Colon (tissue), 2 donors: ENCODE measurements around the gene ALG12.

ENCODE experiments used
- FAIRE-seq: peaks from 2 replicates; lab custom pipeline; 2012; peaks lifted over from hg19 to GRCh38; lab: Jason Lieb, UNC
- donor health status: control.
- donor health status: control.

The ALG12 gene

DNA sequence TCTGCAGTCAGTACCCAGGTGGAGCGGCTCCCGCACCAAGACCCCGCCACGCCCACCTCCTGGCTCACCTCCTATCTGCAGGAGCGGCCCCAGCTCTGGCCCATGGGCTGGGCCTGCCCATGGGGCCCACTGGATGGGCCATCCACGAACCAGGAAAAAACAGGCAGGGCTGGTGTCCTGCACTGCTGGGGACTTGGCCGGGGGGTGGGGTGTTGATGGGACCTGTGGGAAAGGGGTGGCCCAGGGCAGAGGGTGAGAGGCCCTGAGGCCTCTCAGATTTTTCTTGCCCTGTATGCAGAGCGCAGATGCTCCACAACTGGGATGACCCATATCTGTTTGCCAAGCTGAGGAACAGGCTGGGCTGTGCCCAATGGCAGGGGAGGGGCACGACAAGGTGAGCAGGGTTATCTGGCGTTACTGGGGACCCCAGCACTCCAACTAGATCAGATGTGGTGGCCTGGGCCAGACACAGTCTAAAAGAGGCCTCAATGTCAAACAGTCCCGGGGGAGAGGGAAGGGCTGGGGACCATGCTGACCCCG is 39.7 kb upstream of the ALG12 start:
- no peak for FAIRE-seq

GRCh38 chr22:49956914-49957825 is 38.9 kb upstream of the ALG12 start:
- no peak for FAIRE-seq

- FAIRE-seq, result no peak
Observed at GRCh38 chr22:49956418-49956770, 38.2 kb upstream of the ALG12 start.

DNA sequence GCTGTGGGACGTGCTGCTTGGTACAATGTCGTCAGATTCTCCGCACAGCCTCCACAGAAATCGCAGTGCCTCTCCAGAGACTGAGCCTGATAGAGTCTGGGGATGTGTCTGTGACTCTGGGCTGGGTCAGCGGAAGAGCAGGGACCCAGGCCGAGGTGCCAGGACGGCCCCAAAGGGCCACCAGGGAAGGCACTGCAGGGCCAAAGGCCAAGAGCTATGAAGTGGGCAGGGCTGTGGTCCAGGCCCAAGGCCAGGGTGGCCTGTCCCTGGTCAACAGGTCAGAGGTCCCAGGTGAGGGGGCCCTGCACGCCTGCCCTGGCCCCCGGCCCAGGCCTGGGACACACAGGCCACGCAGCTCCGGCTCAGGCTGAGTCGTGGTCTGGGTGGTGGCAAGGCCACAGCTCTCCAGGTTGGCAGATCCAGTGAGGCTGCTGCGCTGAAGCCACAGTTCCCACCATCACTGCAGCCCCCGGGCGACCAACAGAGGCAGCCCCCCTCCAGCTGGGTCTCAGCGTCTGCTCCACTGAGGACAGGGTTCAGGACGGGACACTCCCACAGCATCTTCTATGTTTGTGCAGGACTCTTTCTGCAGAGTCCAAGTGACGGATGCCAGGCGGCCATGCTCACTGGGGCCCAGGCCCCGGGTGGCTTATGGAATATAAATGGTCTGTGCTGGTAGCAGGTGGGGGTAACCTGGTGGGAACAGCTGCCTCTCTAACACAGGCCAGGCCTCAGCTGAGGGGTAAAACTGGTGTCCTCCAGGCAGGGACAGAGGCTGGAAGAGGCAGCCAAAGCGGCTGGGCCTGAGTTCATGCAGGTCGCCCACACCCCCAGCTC is 37.6 kb upstream of the ALG12 start:
- FAIRE-seq, result no peak

DNA sequence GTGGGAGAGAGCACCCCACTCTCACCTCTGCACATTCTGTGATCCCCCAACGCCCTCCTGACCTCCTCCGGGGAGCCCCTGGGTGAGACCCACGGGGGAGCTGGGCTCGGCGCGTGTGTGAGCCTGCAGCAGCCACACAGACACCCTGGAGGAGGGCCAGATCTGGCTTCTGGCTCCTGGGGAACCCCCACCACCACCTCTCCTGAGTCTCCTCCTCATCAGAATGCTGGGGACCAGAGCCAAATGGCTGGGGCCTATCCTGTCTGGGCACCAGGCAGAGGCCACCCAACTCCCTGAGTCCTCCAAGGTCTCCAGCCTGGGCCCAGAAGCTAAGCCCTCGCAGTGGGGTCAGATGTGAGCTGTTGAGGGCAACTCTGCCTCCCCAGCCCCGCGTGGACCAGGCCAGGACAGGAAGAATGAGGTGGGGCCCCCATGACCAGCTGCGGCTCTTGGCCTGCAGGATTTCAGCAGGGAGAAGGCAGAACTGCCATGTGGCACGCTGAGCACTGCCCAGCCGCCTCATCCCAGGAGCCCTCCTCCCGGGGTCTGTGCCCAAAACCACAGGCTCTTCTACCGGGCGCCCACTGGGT is 36.8 kb upstream of the ALG12 start:
- no peak for FAIRE-seq

- FAIRE-seq, result no peak
Observed at GRCh38 chr22:49954354-49954753, 36.1 kb upstream of the ALG12 start.

DNA sequence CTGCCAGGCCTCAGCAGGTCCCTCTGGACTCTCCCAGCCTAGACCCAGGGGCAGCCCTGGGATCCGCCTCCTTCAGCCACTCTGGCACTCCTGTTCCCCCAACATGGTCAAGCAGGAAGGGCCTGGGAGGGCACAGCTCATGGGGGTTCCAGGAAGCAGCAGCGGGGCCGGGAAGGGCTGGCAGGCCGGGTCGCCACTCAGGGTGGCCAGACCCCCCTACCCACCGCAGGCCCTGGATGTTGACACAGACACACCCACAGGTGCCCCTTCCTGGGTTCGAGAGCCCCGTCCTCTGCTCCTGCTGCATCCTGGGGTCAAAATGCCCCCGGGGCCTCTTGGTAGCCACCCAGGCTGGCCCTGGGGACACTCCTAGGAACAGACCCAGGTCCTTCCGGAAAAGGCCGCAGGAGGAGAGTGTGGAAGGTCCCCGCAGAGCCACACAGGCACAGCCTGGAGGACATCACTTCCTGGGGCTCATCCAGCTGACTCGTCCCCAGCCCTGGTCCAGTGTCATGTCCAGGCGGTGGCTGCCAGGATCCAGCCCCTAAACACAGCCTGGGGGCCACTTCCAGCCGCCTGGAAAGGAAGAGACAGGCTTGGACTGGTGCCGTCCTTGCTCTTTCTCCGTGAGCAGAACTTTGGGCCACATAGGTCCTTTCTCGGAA is 35.6 kb upstream of the ALG12 start:
- FAIRE-seq, result no peak

- no peak for FAIRE-seq
Observed at GRCh38 chr22:49953027-49953679, 34.9 kb upstream of the ALG12 start.

GRCh38 chr22:49951986-49952896 is 34.0 kb upstream of the ALG12 start:
- FAIRE-seq, result no peak

DNA sequence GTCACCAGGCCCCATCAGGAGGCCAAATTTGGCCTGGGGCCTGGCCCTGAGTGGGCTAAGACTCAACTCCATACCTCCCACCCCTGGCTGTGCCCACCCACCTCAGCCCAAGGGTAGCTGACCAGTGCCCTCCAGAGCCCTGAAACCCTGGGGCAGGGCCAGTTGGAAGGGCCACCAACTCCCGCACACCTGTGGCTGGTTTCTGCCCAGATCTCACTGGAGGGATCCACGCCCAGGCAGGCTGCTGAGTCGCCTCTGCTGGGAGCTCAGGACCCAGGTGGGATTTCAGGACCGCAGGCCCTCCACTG is 33.4 kb upstream of the ALG12 start:
- no peak for FAIRE-seq

DNA sequence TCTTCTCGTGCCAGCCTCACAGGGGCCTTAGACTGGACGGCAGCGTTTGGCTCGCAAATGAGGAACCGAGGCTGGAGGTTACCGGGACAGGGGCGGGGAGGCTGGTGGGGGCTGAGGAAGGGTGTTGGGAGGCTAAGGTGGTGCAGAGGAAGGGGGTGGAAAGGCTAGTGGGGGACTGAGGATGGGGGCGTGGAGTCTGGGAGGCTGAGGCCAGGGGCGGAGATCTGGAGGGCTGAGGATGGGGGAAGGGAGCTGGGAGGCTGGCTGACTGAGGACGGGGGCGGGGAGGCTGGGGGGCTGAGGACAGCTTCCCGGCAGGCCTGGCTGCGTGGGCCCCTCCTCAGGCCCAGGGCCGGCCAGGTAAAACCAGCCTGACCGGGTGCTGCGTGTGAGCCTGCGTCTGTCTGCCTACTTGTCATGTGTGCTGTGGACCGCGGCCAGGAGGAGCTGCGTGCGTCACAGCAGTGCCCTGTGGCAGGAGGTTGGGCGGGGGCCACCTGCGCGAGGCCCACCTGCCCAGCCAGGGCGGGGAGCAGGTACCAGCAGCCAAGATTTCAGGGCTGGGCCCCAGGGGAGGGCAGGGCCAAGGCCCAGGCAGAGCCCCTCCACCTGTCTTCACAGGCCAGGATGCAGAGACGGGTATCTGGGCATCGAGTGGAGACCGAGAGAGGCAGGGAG is 32.9 kb upstream of the ALG12 start:
- no peak for FAIRE-seq

- no peak for FAIRE-seq
Observed at GRCh38 chr22:49950396-49950994, 32.3 kb upstream of the ALG12 start.

- FAIRE-seq, result no peak
Observed at GRCh38 chr22:49949914-49950292, 31.7 kb upstream of the ALG12 start.

DNA sequence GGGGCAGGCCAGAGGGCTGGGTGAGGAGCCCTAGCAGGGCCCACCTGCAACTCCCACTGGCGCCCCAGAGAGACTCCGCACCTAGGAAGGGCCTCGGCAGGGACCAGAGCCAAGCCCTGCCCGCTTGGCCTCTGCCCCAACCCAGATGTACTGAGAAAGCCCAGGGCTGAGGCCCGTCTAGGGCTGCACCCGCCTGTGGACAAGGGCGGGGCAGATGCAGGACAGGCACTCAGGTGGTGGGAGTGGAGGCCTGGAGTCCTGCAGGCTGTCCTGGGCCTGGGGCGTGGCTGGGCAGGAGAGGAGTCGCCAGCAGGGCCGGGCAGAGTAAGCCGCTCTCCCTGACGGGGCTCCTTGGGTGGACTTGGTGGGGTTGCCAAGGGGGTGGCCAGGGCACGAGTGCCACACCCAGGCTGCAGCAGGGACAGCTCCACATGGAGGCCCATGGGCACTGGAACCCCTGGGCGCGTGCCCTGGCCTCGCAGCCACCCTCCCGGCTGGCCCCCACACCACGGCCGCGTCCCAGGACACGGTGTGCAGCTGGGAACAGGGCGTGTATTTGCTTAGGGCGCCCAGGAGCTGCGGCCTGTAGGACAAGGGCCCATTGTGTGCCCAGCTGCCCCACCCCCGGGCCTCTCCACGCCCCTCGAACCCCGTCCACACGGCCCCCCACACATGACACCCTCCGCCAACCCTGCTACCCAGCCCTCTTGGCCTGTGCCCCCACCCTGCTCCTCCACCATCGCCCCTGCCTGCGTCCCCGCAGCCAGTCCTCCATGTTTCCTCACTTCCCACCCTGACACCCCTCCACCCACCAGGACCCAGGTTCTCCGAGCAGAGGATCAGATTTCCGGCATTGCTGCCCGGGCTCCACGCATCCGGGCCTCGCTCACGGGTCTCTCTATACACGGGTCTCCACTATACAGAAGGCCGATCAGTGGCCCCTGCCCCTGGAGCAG is 31.0 kb upstream of the ALG12 start:
- no peak for FAIRE-seq

DNA sequence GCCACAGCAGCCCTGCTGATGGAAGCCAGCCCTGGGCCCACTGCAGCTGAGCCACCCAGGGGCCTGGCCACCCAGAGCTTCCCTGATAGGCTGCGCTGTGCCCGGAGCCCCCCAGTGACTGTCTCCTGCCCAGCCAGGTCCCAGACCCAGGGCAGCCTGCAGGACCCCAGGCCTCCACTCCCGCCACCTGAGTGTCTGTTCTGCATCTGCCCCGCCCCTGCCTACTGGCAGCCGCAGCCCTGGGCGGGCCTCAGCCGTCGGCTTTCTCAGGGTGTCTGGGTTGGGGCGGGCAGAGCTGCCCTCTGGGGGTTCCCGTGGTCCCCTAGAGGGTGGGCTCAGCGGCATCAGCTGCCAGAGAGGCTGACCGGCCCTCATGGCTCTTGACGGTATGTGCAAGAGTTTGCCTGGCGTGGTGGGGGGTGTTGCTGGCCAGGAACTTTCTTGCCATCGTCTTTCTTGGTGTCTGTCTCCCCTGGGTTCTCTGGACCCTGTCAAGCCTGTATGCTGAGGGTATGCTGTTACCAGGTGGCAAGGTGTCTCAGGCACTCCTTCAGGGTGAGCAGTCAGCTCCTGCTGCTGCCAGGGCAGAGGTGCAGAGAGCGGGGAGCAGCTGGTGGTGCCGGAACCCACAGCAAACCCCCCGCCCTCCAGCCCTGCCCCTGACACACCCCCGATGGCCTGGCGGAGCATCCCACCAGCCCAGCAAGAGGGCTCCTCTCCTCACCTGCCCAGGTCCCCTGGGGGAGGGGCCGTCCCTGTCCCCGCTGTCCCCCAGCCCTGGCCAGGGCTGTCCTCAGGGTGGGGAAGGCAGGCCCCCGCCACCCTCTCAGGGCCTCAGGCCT is 30.1 kb upstream of the ALG12 start:
- no peak for FAIRE-seq

GRCh38 chr22:49947296-49947622 is 29.0 kb upstream of the ALG12 start:
- FAIRE-seq, result no peak

DNA sequence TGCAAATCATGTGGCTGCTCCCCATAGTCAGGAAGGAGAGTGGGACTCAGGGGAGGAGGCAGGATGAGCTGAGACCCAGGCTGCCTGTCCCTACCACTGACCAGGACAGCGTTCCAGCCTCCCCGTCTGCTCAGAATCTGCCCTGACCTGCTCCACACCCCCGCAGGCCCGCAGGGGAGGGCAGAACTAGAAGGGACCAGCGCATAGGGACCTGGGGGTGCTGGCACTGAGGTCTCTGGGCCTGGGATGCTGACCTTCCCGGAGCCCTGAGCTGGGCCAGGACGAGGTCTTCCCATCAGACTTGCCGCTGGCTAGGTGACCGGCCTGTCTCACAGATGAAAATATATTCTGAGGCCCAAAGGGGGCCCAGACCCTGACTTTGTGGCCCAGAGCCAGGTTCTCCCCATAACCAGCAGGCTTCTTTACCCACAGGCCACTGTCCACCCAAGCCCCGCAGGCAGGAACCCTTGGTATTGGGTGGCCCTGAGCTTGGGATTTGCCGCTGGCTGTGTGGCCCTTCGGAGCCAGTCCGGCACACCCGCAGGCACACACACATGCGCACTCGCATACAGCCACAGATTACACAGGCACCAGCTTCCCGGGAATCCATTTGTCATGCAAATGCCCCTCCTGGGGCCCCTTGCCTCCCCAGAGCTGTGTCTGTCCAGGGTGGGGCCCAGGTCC is 28.5 kb upstream of the ALG12 start:
- FAIRE-seq, result no peak
